IPS-15b (cell line): Measurements from ENCODE around the gene UBA3.

Experiments used
- H3K27me3 ChIP-seq: one replicate; pipeline ENCODE4 v1.6.1; 2013; ENCODE audit warnings: low read length; ENCODE audit not compliant: control insufficient read depth, insufficient read depth
- H3K36me3 ChIP-seq: one replicate; pipeline ENCODE4 v1.6.1; 2013; ENCODE audit warnings: low read length; ENCODE audit not compliant: control insufficient read depth, insufficient read depth
- H3K4me1 ChIP-seq: one replicate; pipeline ENCODE4 v1.6.1; 2013; ENCODE audit warnings: mild to moderate bottlenecking, low read length; ENCODE audit not compliant: control insufficient read depth, insufficient read depth
- H3K4me3 ChIP-seq: one replicate; pipeline ENCODE4 v1.5.1; 2013; ENCODE audit warnings: low read depth, low read length
- H3K9ac ChIP-seq: one replicate; pipeline ENCODE4 v1.6.1; 2013; ENCODE audit warnings: low read depth, mild to moderate bottlenecking, low read length
- H3K9me3 ChIP-seq: one replicate; pipeline ENCODE4 v1.6.1; 2013; ENCODE audit warnings: mild to moderate bottlenecking, low read length; ENCODE audit not compliant: control insufficient read depth, insufficient read depth

UBA3 gene

DNA sequence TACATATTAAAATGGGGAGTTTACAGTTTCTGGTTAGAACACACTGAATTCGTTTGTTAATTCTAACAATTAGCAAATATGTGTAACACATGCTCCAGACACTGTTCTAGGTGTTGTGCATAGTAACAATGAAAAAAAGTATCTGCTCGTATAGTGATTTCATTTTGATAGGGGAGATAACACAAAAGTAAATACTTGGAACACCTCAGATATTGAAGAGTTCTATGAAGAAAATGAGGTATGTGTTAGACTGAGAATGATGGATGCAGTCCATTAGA is 21.3 kb downstream of the UBA3 start:
- H3K27me3 ChIP-seq, result no peaks in the 10 kb centered on the region
- H3K4me1 ChIP-seq, result no peaks in the 10 kb centered on the region
- peaks cover 4% of the 10 kb centered on the region for H3K36me3 ChIP-seq
- no peak overlapping the region for H3K9ac ChIP-seq
- H3K4me3 ChIP-seq, result no peak overlapping the region
- no peaks in the 10 kb centered on the region for H3K9me3 ChIP-seq

DNA sequence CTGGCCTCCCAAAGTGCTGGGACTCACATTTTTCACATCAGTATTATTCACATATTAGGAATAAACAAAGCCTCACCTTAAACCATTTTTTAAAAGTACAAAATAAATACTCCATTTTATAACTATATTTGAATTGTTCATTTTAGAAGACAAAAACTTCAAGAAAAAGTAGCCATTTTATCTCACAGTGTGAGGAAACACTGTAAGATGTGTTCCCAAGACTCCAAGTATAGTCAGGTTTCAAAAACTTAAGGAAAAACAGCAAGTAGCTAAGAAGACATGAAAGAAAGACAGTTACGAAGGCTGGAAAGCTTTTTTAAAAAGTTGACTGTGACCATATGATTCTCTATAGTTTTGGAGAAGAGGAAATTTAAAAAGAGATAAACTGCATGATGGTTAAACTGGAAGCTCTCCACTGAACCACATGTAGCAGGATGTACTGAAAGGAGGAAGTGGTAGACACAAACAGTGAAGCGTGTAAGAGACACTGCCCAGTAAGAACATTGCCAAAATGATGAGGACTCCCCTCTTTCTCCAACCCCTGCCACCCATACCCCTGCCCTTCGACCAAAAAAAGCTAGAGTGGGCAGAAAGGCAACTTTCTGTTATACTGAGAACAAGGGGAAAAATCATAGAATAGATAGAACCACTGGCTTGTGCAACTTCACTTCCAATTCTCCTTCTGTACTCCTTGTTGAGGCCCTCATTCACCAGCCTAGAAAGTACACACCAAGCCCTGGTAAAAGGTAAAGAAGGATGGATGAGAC is 21.8 kb downstream of the UBA3 start:
- Histone ChIP-seq H3K4me1 (no peaks in the 10 kb centered on the region), H3K4me3 (no peak overlapping the region), H3K9ac (no peak overlapping the region), H3K36me3 (peaks cover 4% of the 10 kb centered on the region), H3K27me3 (no peaks in the 10 kb centered on the region), H3K9me3 (no peaks in the 10 kb centered on the region)

DNA sequence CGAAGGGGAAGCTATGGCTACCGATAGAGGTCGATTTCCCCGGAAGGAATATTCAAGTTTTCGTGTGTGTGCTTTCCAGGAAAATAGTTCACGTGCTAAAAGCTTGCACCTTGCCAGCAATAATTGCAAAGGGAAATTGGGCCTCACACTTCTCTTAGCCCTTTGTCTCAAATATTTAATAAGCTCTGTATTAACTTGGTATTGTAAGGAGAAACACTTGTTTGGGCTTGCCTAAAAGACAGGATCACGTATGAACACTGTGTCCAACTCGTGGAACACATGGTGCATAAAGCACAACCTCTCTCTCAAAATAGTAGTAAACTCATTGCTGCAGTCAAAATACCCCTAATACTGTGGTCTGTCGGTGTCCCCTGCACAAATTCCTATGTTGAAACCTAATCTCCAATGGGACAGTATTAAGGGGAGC is 27.7 kb downstream of the UBA3 start:
- no peaks in the 10 kb centered on the region for H3K27me3 ChIP-seq
- H3K9me3 ChIP-seq, result no peaks in the 10 kb centered on the region
- peaks cover 8% of the 10 kb centered on the region for H3K4me1 ChIP-seq
- H3K36me3 ChIP-seq, result peaks cover 9% of the 10 kb centered on the region
- H3K9ac ChIP-seq, result peak overlapping the region; percentile 81
- peak overlapping the region; percentile 99 for H3K4me3 ChIP-seq

DNA sequence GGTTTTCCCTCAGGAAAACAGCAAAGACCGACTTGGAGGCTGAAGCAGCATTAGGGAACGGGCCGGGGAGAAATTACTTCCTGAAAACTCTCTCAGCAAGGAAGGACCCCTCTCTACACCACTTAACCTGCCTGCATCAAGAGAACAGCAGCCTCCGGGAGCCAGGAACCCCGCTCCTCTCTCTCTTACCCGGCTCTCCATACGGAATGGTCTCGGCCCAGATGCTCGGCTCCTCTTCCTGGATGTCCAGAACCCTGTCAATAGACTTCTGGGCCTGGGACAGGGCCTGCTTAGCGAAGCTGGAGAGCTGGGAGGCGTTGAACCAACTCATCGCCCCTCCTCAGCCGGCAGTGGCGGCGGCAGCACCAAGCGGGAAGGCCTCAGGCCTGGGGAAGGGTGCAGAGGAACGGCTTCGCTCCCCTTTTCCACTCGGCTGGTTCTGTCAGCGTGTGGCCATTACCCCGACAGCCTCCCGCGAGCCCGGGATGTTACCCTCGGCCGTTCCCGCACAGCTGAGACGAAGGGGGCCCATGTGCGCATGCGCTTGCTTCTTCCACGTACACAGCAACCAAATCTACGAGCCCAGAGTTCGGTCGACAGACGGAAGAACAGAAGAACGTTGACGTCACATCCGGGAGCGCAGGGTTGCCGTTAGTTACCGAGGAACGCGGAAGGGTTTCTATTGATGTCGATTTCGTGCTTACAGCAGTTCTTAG is 28.3 kb downstream of the UBA3 start, which contains the start of gene TMF1:
Gene TMF1, minus strand, starts transcription at position 578 of the 716 bp plus-strand sequence. Its CDS starts 247 bp downstream, at position 331.
- Histone ChIP-seq H3K9me3 (no peaks in the 10 kb centered on the region), H3K4me1 (peaks cover 8% of the 10 kb centered on the region), H3K9ac (peak within 1 kb of the TSS; percentile 96), H3K36me3 (peaks cover 12% of the 10 kb centered on the region), H3K4me3 (peak within 1 kb of the TSS; percentile 99), H3K27me3 (no peaks in the 10 kb centered on the region)

DNA sequence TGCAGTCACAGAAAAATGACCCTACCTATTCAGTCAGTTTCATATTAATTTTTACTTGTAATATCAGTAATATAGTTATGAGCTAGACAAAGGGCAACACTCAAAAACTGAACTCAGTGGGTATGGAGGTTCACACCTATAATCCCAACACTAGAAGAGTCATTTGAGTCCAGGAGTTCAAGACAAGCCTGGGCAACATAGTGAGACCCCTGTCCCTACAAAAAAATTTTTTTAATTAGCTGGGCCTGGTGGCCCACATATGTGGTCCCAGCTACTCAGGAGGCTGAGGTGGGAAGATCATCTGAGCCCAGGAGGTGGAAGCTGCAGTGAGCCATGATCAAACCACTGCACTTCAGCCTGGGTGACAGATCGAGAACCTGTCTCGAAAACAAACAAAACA is 31.2 kb downstream of the UBA3 start:
- Histone ChIP-seq H3K36me3 (peaks cover 12% of the 10 kb centered on the region), H3K9me3 (no peaks in the 10 kb centered on the region), H3K4me1 (peaks cover 8% of the 10 kb centered on the region), H3K4me3 (no peak overlapping the region), H3K9ac (no peak overlapping the region), H3K27me3 (no peaks in the 10 kb centered on the region)

DNA sequence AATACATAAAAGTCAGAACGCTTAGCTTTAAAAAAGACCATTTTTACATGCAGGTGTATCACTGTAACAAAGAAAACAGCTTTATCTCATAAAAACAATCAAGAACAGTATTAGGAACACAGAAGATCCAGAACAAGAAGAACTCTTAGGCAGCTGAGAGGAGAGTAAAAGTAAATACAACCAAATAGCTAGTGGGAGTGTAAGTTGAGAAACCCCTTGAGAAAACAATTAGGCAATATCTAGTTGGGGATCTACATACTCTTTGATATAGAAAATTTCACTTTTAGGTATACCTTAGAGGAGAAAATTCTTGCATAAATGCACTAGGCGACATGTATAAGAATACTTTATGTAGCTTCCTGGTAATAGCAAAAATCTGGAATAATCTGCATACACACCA is 35.6 kb downstream of the UBA3 start:
- H3K4me3 ChIP-seq, result no peak overlapping the region
- H3K9ac ChIP-seq, result no peak overlapping the region
- H3K4me1 ChIP-seq, result no peaks in the 10 kb centered on the region
- no peaks in the 10 kb centered on the region for H3K9me3 ChIP-seq
- H3K27me3 ChIP-seq, result no peaks in the 10 kb centered on the region
- peaks cover 12% of the 10 kb centered on the region for H3K36me3 ChIP-seq

DNA sequence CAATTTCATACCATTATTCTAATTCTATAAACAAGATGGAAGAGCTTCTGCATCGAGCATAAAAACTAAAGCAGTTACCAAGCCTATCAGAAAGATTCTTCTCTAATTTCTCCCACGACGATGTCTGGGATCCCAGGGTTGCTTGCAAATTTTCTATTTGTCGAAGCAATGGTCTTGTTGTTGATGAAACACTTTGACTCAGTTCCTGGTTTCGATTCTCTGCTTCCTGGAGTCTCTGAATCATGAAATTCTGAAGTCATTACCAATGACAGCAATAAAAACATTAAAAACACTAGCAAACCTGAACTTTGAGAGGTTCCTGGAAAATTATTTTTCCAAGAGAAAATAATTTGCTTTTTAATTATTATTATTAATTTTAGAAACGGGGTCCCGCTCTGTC is 46.7 kb downstream of the UBA3 start:
- Histone ChIP-seq H3K9me3 (no peaks in the 10 kb centered on the region), H3K4me3 (no peak overlapping the region), H3K9ac (no peak overlapping the region), H3K27me3 (no peaks in the 10 kb centered on the region), H3K4me1 (no peaks in the 10 kb centered on the region), H3K36me3 (no peaks in the 10 kb centered on the region)

DNA sequence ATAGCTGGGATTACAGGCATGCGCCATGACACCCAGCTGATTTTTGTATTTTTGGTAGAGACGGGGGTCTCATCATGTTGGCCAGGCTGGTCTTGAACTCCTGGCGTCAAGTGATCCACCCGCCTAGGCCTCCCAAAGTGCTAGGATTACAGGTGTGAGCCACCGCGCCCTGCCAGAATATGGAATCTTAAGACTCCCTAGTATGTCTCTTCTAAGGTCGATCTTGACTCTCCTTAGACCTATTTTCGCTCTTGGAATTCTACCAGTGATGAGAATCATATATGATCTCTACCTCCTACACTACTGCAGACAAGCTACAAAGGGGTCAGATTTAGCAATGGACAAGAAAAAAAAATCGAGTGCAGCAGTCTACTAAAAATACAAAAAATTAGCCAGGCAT is 47.4 kb downstream of the UBA3 start:
- H3K4me1 ChIP-seq, result no peaks in the 10 kb centered on the region
- no peak overlapping the region for H3K9ac ChIP-seq
- no peak overlapping the region for H3K4me3 ChIP-seq
- no peaks in the 10 kb centered on the region for H3K27me3 ChIP-seq
- no peaks in the 10 kb centered on the region for H3K36me3 ChIP-seq
- H3K9me3 ChIP-seq, result no peaks in the 10 kb centered on the region

DNA sequence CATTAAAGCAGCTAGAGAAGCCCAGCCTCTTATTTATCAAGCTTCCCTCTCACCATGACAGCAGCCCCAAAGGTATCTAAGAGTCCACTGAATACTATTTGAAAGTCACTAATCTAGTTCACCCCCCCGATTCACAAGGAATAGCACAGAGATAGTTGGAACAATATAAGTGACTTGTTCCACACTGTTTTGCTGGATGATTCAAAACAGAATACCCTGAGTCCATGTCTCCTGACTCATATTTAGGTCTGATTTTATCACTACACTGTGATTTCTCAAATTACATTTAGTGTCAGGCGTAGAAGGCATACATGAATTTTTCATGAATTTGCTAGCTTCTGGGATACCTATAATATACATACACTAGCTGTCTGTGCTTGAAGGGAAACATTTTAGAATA is 48.0 kb downstream of the UBA3 start:
- Histone ChIP-seq H3K9me3 (no peaks in the 10 kb centered on the region), H3K4me1 (no peaks in the 10 kb centered on the region), H3K9ac (no peak overlapping the region), H3K4me3 (no peak overlapping the region), H3K27me3 (no peaks in the 10 kb centered on the region), H3K36me3 (no peaks in the 10 kb centered on the region)

DNA sequence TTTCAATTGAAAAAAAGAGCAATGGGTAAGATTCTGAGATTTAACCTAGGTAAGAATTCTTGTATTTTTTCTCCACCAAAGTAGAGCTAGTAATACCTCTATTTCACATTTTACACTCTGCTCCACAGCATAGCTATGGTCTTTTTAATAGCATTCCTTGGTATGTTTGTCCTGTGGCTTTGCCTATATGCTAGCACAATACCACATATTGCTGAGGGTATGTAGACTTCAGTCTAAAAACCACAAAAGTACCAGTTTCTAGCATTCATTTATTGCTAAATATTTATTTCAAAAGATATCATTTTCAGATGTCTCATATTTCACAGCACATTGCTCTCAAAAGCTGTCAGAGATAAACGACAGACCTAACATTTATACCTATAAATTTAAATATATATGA is 48.5 kb downstream of the UBA3 start:
- no peak overlapping the region for H3K4me3 ChIP-seq
- no peaks in the 10 kb centered on the region for H3K36me3 ChIP-seq
- H3K4me1 ChIP-seq, result no peaks in the 10 kb centered on the region
- H3K9me3 ChIP-seq, result no peaks in the 10 kb centered on the region
- no peaks in the 10 kb centered on the region for H3K27me3 ChIP-seq
- no peak overlapping the region for H3K9ac ChIP-seq

DNA sequence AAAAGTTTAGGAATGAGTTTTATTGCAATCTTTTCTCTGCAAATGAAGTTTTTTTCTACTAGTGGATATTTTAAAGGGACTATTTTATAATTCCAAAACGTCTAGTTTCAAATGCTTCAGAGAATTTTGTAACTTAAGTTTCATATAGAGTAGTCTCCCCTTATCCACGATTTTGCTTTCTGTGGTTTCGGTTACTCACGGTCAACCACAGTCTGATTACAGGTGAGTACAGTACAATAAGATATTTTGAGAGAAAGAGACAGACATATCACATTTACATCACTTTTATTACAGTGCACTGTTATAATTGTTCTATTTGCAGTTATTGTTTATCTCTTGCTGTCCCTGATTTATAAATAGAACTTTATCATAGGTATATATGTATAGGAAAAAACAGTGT is 59.3 kb downstream of the UBA3 start:
- H3K4me1 ChIP-seq, result peaks cover under 1% of the 10 kb centered on the region
- no peaks in the 10 kb centered on the region for H3K9me3 ChIP-seq
- no peak overlapping the region for H3K4me3 ChIP-seq
- no peaks in the 10 kb centered on the region for H3K27me3 ChIP-seq
- H3K36me3 ChIP-seq, result no peaks in the 10 kb centered on the region
- H3K9ac ChIP-seq, result no peak overlapping the region

DNA sequence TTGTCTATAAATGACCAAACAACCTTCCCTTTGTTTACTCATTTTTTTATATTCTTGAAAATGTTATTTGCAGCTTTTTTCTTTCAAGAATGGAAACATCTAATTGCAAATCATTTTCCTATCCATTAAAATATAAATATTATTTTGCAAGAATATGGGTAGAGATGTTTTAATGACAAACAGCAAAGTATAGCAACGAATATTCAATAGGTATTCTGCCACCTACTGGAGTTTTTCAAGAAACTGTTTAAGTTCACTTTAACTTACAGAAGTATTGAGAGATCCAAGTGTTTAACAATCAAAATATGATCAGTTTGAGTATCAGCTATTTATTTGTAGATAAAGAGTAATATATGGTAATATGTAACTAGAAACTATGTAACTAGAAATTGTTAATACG is 59.7 kb downstream of the UBA3 start:
- no peaks in the 10 kb centered on the region for H3K36me3 ChIP-seq
- no peak overlapping the region for H3K9ac ChIP-seq
- H3K4me1 ChIP-seq, result peaks cover 5% of the 10 kb centered on the region
- H3K27me3 ChIP-seq, result no peaks in the 10 kb centered on the region
- H3K9me3 ChIP-seq, result no peaks in the 10 kb centered on the region
- H3K4me3 ChIP-seq, result no peak overlapping the region
